ENCODE results near the gene MDGA2. TPM values are rescaled to one million over a fixed set of nuclear protein-coding genes. Genes with fewer than 3 reads are reported as not detected.

Gene MDGA2
- total and polyA plus RNA-seq, 2 of the 8 experiments (the other 6 are each of a cell fraction or from before 2014, with no cell fraction given): 0.11 to 0.69 TPM

DNA sequence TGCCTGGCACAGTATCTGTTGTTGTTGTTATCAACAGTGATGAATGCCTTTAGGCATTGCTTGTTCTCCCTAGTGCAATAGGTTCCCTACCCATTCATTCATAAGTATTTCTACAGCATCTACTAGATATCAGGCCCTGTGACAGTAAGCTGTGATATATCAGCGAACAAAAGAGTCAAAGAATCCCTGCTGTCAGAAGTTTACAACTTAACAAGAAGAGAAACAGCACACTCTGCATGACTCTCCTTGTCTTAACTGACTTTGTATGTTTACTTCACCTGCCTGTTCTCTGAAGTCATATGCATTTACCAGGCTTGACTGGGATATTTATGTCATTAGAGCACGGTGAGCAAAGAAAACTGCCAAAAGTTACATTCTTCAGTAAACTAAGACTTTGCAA, 571.6 kb downstream of the MDGA2 start (continued):
- TF ChIP-seq JUND (IDR thresholded peaks at IDR 0.05; ENCODE audit: low read length): no peak

Measured in H1 (cell line).